Fibroblast of skin of back (primary cell): ENCODE measurements around the gene PANX3. TPM values are rescaled to one million over a fixed set of nuclear protein-coding genes. Genes with fewer than 3 reads are reported as not detected.
"Not testable (repeated sequence)": the region's sequence is repeated elsewhere in the genome, so short reads cannot be mapped to it uniquely, and the experiment has no call there.

Experiments used
- DNase-seq: peaks from one replicate; pipeline ENCODE4 v3.0.0-alpha.2; 2013
- polyA plus RNA-seq, 2 experiments: library from polyadenylated mRNA; unstranded; fragments of 120-200 nt; gene quantifications; one replicate each; pipeline ENCODE4 v1.2.1, GENCODE V29; 2013; ENCODE audit not compliant: insufficient read length in 2 of 2

Gene PANX3, protein sequence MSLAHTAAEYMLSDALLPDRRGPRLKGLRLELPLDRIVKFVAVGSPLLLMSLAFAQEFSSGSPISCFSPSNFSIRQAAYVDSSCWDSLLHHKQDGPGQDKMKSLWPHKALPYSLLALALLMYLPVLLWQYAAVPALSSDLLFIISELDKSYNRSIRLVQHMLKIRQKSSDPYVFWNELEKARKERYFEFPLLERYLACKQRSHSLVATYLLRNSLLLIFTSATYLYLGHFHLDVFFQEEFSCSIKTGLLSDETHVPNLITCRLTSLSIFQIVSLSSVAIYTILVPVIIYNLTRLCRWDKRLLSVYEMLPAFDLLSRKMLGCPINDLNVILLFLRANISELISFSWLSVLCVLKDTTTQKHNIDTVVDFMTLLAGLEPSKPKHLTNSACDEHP
- not detected for polyA plus RNA-seq (2013, experiment 1 of 2; ENCODE audit: insufficient read length)
- not detected for polyA plus RNA-seq (2013, experiment 2 of 2; ENCODE audit: insufficient read length)

DNA sequence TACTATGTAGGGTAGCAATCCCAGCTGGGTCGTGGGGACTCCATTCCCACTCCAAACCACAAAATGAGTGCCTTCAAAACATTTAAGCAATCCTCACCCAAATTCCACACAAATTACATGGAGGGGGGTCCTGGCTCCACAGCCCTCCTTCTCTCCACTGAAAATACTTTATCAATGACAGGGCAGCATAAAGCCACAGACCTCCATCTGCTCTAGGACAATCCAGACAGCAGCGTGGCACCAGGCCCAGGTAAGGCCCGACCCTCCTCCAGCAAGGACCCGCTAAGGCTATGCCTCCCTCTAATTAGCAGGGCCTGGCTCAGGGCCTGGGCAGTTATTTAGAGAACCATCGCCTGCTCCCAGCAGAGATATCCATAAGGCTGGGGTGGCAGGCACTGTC, at the start of gene PANX3:
Gene PANX3, plus strand, starts transcription at position 365 of the 400 bp plus-strand sequence. CDS start 129 bp downstream, outside the sequence.
- DNase-seq = no peak

DNA sequence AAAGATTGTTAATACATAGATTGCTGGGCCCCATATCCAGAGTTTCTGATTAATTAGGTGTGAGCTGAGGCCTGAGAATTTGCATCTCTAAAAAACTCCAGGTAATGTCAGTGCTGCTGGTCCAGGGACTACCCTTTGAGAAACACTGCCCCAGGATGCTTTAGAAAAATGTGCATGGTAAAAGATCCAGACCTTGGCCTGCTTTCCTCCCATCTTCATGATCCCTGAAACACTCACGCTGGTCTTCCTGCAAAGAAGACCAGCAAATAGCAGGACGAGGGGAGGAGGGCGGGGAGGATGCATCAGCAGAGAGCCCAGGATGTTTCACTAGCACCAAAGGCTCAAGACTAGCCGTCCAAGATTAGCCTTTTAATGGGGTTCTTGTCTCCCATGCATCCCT, 41.5 kb upstream of the PANX3 start, which contains the start of gene OR8A1:
Gene OR8A1, plus strand, starts transcription at position 301 of the 400 bp plus-strand sequence. CDS start 123 bp downstream, outside the sequence.
- no peak for DNase-seq

DNA sequence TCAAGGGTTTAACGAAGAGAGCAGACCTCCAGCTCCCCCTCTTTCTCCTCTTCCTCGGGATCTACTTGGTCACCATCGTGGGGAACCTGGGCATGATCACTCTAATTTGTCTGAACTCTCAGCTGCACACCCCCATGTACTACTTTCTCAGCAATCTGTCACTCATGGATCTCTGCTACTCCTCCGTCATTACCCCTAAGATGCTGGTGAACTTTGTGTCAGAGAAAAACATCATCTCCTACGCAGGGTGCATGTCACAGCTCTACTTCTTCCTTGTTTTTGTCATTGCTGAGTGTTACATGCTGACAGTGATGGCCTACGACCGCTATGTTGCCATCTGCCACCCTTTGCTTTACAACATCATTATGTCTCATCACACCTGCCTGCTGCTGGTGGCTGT, 41.1 kb upstream of the PANX3 start:
- DNase-seq = no peak

DNA sequence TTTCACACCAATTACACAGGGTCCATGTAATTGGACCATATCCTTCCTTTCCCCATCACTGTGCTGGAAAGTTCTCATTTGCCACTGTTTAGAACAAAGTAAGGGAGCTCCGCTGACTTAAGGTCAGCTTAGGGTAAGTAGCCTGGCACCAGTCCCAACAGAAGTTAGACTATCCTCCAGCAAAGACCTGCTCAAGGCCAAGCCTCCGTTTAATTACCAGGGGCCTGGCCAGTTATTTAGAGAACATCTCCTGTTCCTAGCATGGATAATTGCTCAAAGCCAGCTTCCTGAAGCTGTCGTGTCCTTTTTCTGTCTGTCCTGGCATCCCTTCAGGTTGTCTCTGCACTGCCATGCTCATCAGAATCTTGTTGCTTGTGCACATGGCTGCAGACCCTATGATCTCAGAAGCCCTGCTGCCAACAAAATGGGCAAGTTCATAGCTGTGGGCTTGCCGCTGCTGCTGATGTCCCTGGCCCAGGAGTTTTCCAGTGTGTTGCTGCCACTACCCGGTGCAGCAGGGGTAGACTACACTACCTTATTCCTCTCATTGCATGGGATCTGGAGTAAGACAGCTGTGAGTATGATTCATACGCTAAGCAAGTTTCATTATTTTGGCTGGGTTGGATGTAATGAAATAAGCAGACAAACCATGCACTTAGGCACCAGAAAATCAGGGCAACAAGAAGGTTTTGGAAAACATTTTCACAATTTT, 33.4 kb upstream of the PANX3 start:
- DNase-seq = no peak

DNA sequence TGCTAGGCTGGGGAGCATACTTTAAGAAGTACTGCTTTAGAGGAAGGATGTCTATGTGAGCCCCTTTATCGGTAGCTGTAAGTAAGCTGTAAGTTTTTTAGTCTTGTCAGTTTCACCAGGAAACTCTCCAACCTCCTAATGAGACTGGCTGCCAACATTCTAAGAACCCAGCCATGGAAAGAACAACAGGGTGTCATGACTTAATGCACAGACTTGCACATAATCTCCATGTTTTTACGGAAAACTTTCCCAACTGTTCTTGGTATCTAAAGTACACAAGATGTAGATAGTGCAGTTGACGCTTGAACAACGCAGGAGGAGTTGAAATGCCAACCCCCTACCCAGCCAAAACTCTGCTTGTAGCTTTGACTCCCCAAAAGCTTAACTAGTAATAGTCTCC, 32.5 kb upstream of the PANX3 start:
- DNase-seq = no peak

DNA sequence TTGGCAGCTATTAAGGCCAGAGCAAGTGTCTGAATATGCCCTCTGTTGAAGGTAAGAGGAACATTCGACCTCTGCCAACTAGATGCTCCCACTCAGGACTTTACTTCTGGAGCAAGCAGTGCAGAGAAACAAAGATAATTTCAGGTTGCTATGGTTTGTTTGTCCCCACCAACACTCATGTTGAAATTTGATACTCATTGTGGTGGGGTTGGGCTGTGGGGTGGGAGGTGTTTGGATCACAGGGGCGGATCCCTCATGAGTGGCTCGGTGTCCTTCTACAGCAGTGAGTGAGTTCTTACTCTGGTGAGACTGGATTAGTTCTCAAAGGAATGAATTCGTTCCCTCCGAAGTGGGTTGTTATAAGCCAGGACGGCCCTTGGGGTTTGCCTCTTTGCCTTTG, 29.4 kb upstream of the PANX3 start:
- DNase-seq = no peak

DNA sequence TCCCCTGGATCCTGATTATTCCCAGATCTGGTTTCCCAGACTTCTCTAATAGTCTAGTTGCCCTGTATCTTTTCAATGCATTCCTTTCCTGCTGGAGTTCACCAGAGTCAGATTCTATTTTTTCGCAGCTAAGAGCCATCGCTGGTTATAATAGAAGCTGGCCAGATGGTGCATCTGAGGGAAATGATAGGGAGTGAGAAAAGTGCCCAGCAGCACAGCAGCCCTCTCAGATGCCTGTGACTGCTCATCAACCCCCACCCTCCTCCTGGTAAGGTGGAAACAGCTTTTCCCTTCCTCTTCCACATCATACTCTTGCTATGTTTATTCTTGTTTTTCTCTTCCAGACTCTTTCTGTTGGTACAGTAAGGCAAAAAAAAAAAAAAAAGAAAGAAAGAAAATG, 28.7 kb upstream of the PANX3 start:
- DNase-seq = no peak

DNA sequence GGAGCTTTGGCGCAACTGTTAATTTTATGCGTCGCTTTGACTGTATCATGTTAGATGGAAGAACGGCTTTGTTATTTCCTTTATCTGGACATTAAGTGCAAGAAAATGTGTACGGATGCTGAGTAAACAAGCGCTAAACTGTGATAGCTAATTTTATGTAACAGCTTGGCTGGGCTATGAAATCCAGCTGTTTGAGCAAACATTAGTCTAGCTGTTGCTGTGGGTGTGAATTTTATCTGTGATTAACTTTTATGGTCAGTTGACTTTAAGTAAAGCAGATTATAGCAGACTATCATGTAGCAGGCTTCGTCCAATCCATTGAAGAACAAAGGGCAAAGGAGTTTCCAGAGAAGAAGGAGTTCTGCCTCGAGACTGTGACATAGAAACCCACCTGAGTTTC, 27.4 kb upstream of the PANX3 start:
- no peak for DNase-seq

DNA sequence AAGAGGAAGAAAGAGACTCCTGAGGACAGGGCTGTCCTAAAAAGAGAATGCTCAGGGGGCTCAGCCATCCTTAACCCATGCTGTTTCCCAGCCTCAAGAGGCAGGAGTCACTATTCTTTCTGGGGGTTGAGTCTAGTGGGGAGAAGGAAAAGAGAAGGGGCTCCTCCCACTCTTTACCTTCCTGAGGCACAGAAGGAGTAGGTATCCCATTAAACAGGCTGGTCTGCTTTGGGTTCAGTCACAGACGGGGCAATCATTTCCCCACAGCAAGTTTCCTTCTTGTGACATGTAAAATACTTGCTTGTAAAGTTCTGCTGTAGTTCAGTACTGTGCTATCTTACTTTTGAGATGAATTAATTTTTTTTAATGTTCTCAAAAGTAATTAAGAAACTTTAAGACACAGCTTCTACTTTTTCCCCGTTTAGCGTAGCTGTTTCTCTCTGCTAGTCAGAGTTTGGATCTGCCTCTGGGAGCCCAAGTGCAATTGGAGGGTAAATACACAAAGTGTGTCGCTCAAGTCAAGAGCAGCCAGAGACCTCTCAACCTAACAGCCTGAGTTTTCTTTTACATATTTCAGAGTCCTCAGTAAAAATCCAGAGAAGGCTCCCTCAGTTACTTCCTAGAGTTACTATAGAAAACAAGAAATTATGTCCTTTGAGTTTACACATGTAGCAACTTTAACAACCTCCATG, 26.4 kb upstream of the PANX3 start:
- DNase-seq = no peak

DNA sequence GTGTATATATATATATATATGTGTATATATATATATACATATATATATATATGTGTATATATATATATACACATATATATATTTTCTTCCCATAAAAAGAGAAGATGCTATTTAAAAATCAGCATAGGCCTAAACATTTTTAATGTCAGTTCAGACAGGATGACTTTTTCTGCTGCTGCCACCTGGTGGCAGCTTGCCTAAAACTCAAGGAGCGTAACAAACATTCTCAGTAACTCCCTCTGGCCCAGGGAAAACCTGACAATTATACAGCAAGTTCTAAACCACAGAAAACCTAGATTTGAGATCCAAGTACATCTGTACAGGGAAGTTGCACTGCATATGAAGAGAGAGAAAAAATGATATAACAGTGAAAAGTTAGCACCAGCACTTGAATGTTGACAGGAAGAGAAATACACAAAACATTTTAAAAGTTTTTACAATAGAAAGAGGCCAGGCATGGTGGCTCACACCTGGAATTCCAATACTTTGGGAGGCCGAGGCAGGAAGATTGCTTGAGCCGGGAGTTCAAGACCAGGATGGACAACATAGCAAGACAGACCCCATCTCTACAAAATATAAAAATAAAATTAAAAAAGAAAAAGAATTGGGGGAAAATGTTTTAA, 24.9 kb upstream of the PANX3 start:
- DNase-seq = peak; percentile 59

DNA sequence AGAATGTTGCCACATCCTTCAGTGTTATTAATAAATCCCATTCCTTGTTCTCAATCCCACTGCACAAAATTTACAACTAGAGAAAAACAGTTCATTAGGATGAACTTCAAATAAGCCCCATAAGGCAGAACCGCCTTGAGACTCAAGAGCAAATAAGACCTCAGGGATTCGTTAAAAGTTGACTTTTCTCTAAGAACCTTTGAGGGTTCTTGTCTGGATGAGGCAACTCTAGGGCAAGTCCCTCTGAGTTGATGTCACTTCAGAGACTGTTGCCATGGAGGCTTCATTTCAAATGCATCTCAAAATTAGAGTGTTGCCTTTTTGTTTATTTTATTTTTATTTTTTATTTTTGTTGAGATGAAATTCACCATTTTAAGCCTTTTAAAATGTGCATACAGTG, 19.8 kb upstream of the PANX3 start:
- DNase-seq = no peak

DNA sequence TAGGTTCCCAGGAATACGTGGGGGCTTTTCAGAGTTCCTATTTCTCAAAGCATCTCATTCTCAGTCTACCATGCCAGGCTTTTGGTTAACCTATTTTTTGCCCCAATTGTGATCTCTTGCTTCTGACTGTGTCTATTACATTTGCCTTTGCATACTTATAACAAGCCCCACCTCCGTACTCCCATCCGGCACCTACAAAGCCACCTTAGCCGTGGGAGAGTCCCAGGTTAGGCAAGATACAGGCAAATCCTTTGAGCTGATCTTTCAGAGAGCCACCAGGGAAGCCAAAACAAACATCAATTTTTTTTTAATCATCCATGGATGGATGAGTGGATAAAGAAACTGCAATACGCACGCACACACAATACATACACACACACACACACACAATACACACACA, 18.6 kb upstream of the PANX3 start:
- no peak for DNase-seq

DNA sequence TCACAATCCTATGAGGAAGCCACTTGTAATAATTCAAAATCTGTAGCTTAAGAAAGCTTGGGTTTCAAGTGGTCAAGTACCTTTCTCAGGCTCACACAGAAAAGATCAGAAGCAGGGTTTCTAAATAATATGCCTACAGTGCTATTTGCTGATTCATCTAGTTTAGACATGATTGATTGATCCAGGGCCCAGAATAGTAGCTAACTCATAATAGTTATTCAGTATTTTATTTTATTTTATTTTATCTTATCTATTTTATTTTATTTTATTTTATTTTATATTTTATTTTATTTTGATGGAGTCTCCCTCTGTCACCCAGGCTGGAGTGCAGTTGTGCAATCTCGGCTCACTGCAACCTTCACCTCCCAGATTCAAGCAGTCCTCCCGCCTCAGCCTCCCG, 15.9 kb upstream of the PANX3 start:
- no peak for DNase-seq

DNA sequence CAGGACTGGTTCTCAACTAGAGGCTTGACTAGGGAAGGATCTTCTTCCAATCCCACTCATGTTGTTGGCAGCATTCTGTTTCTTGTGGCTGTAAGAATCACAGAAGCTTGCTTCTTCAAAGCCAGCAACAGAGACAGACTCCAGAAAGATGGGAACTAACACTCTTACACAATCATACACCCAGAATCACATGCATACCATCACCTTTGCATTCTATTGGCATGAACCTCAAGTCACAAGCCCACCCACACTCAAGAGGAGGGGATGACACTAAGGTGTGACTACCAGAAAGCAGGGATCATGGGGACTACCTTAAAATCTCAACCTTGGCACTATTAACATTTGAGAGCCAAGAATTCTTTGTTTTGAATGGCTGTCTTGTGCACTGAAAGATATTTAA, 13.6 kb upstream of the PANX3 start:
- DNase-seq = no peak

DNA sequence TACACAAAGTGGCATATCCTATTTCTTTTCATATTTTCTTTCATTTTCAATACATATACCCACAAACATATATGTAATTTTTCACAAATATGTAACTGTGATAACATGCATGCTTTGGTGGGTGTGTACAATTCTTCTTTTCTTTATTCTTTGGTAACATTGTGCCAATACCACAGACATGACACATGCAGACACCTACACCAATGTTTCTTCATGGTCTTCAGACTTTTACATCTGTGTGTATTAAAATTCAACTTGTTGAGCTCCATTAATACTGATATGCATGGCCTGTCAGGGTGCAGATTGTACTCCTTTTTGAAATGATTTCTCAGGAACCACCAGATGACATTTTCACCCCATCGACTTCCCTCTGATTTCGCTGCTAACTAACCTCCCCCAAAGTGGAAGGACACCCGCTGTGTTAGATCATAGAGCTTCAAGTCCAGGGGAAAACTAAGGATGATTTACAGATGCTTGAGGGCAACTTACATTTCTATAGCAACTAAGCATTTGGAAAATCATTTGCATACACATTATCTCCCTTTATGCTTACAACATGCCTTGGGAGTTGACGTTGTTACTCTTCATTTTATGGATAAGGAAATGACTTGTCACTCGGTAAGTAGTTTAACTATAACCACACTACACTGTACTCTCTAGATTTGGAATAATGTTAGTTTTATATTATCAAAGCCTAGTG, 10.5 kb upstream of the PANX3 start:
- no peak for DNase-seq

DNA sequence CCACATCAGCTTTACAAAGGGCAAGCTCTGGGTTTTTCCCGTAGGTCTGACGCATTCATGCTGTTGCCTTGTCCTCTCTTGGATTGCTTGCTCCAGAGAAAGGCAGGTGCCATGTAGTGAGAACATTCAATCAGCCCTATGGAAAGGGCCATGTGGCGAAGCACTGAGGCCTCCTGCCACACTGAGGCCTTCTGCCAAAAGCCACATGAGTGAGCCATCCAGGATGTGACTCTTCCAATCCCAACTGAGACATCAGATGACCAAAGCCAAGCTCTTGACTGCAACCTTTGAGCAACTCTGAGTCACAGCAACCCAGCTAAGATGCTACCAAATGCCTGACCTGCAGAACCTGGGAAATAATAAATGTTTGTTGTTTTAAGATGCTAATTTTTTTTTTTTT, 9.0 kb upstream of the PANX3 start:
- DNase-seq = peak; percentile 66

DNA sequence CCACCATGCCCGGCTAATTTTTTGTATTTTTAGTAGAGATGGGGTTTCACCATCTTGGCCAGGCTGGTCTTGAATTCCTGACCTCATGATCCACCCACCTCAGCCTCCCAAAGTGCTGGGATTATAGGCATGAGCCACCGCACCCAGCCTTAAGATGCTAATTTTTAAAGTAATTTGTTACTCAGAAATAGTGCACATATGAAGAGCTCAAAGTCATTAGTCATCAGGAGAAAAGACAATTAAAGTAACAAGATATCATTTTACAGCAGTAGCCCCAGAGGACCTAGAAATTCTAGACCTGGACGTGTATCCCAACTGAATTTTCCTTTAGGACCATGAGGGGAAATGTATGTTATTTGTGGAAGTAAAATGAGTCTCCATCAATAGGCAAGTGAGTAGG, 8.5 kb upstream of the PANX3 start:
- not testable (repeated sequence) for DNase-seq

DNA sequence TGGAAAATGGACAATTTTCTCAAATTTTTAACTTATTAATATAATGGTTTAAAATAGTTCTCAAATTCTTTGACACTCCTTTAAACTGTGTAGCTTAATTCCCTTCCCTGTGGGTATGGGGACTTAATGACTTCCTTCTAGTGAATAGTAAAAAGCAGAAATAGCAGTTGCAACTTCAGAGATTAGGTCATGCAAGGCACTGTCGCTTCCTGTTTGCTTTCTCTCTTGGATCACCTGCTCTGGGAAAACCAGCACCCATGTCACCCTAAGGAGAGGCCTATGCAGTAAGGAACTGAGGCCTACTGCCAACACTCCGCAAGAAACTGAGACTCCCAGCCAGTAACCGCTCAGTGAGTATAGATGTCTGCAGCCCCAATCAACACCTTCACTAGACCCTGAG, 5.5 kb upstream of the PANX3 start:
- no peak for DNase-seq

DNA sequence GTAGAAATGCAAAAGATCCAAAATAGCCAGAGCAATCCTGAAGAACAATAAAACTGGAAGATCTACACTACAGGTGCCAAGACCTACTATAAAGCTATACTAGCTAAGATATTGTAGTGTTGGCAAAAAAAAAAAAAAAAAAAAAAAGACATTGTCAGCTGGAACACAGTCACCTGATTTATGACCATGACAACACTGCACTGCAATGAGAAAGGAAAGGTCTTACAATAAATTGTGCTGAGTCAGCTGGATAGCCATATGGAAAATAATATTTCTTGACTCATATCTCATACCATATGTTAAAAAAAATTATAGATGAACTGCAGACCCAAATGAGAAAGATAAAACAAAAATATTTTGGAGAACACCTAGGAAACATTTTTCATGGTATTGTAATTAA, 3.1 kb upstream of the PANX3 start:
- no peak for DNase-seq

DNA sequence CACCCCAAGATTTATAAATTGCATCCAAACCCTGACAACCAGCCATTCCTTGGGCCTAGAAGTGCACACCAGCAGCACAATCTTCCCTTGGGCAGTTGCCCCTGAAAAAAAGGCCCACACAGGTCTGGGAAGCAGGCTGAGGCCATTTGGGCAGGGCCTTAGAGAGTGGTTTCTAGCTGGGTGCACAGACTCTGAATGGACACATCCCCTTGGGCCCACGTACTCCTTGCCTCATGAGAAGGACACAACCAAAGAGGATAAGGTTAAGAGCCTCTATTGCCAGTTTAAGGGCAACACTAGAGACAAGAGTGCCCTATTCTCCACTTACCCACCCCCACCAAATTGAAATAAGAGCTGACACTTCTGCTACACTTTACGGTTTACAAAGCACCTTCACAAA, 933 bp upstream of the PANX3 start:
- no peak for DNase-seq

DNA sequence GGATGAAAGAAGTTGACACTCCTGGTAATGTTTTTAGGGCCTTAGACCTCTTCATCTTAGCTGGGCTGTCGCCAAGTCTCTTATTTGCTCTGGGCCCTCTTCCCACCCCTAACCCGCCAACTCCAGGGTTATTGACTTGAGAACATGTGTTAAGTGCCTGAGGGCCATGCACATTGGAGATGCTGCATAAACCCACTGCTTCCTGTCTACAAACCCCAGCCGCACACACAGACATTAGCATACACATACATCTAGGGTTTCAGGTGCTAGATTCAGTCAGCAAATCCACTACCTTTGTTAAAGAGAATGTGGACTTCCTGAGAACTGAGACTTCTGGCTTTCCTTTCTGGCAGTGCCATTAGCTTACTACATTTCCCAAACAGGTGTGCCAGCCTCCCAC, 817 bp downstream of the PANX3 start:
- no peak for DNase-seq

DNA sequence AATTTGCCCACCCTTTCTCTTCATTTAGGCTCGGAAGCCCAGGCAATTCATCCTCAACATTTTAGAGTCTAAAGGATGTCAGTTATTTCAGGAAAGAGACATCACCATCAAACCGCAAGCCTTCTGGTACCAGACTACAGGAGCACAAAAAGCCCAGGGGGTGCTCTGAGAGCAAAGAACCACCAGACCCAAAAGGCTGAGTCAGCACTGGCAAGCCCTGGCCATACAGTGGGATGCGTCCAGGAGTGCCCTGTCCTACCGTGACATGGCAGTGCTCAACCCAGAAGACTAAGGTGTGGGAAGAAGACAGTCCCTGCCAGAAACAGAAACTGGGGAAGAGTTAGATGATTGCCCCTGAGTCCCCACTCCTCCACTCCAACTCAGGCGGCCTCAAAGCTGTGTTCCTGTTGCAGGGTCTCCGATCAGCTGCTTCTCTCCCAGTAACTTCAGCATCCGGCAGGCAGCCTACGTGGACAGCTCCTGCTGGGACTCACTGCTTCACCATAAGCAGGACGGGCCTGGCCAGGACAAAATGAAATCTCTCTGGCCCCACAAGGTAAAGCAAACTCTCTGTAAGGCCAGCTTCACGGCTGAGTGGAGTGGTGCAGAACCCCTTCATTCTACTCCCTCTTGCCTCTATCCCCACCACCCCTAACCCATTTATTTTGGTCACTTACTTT, 1.5 kb downstream of the PANX3 start:
- no peak for DNase-seq
